GM18951 (cell line): Measurements from ENCODE around the gene ADORA2A.

Source experiments
- POLR2A ChIP-seq: IDR thresholded peaks from 4 replicates; pipeline ENCODE4 v1.6.1; 2011; ENCODE audit warnings: mild to moderate bottlenecking; ENCODE audit not compliant: insufficient read length, insufficient read depth; ENCODE audit errors: extremely low read depth
- in situ Hi-C: fragments of 300-500 bp; cut with MboI; formaldehyde crosslinking; loops from one replicate; pipeline ENCODE4 v1.12.0; 2022; ENCODE audit warnings: low sequenced_read_pairs, mixed read lengths, inconsistent platforms; ENCODE audit not compliant: unreplicated experiment

ADORA2A gene

GRCh38 chr22:24434471-24435322, 7.3 kb downstream of the ADORA2A start:
- TF ChIP-seq POLR2A = no peak
- in situ Hi-C loops = no loop called here

DNA sequence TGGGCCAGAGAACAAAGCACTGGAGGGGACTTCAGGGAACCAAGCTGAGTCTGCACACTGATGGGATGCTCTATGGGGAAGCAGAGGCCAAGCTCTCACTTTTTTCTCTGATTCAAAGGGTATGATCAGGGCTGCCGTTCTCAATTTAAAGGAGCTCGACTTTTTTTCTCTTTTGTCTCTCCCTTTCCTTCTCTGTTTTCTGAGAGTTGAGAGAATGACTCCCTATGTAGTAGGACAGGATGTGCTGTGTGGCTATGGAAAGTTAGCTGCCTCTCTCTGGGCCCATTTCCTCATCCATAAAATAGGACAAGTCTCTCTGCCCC, 7.9 kb downstream of the ADORA2A start:
- in situ Hi-C loops = no loop called here
- TF ChIP-seq POLR2A = no peak

GRCh38 chr22:24435861-24436371, 8.5 kb downstream of the ADORA2A start:
- in situ Hi-C loops = no loop called here
- TF ChIP-seq POLR2A = no peak

DNA sequence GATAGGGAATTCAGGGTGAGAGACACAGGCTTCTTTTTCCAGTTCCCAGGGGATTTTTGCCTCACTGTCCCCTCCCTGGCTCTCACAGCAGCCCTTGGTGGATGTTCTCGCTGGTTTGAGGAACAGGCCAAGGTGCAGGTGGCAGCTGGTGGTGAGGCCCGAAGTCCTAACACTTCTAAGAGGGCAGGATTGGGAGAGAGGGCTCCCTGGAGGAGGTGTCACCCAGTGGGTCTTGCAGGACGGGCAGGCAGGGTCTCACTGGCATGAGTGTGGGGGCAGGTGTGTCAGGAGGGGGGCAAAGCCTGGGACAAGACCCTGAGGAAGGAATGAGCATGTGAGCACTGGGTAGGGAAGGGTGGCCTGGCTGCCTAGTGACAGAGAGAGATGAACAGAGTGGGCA, 9.2 kb downstream of the ADORA2A start:
- TF ChIP-seq POLR2A = no peak
- in situ Hi-C loops = no loop called here

DNA sequence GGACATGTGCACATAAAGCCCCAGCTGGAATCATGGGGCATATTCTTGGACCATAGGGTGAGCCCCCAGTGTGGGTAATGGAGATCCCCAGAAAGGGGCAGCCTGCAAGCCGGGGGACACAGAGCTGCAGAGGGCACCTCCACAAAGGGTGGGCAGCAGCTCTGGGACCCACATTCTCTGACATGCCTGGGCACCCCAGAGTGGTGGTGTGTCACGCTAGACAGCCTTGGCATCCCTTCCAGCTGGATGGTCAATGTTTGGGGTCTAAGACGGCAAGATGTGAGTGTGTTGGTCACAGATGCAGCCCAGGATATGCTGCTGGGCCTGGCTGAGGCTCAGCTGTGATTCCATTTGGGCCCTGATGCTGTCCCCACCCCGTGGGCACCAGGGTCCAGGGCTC, 9.7 kb downstream of the ADORA2A start:
- TF ChIP-seq POLR2A = no peak
- in situ Hi-C loops = no loop called here

DNA sequence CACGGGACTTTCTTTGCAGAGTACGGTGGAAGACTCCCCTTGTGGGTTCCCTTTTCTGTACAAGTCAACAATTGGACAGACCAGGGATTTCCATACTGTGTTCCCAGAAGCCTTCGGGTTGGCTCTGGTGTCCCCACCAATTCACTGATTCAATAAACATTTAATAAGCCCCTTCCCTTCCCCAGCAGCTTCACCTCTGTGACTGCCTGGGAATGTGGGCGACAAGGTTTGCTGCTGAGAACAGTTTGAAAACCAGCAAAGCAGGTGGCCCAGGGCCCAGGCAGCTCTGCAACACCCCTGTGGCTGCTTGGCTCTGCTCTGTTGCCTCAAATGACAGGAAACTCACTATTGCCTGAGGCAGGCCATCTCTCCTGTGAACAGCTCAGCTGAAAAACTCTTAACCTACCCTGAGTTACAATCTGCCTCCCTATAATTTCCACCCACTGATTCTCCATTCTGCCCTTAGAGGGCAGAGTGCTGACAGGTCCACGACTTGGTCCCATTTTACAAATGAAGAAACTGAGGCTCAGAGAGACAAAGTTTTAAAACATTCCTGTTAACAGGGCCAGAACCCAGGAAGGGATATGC, 10.4 kb downstream of the ADORA2A start:
- in situ Hi-C loops = no loop called here
- TF ChIP-seq POLR2A = no peak

GRCh38 chr22:24440270-24440717, 12.9 kb downstream of the ADORA2A start:
- TF ChIP-seq POLR2A = no peak
- in situ Hi-C loops = no loop called here

GRCh38 chr22:24440718-24441405, 13.5 kb downstream of the ADORA2A start:
- TF ChIP-seq POLR2A = no peak
- in situ Hi-C loops = no loop called here

GRCh38 chr22:24441406-24442351, 14.3 kb downstream of the ADORA2A start:
- in situ Hi-C loops = no loop called here
- no peak for TF ChIP-seq POLR2A

- TF ChIP-seq POLR2A = no peak
- in situ Hi-C loops = no loop called here
Observed at GRCh38 chr22:24442352-24442744, 14.9 kb downstream of the ADORA2A start.

GRCh38 chr22:24443668-24444067, 16.3 kb downstream of the ADORA2A start:
- TF ChIP-seq POLR2A = no peak
- in situ Hi-C loops = no loop called here

DNA sequence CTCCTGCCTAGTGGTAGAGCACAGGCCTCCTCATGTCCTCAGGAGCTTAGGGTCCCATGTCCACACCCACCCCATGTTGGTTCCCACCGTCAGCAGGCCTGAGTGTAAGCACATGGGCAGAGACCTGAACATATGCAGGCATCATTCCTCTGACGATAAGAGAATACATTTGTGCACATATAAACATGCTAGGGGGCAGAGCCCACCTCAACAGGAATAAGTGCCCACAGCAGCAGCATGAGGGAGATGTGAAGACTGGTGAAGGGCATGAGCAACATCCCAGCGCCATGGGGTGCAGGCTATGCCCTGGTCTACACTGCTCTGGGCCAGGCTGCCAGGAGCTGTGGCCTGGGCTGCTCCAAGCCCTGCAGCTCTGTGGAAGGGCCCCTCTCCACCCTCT, 16.9 kb downstream of the ADORA2A start:
- TF ChIP-seq POLR2A = peak; percentile 23
- in situ Hi-C loops = no loop called here
